ENCODE measurements around the gene EVX2.

Gene EVX2

GRCh38 chr2:176083796-176084261 lies at the start of gene EVX2:
Gene EVX2, minus strand, starts transcription at chr2:176083962. Its CDS starts 186 bp downstream, at chr2:176083776.
- no peak for DNase-seq

- DNase-seq = no peak
Measured at GRCh38 chr2:176133389-176133788, 49.6 kb upstream of the EVX2 start.

GRCh38 chr2:176132205-176133171 lies 48.7 kb upstream of the EVX2 start:
- DNase-seq = no peak

- DNase-seq = no peak
Measured at GRCh38 chr2:176131848-176132158, 48.0 kb upstream of the EVX2 start.

GRCh38 chr2:176130957-176131847 lies 47.4 kb upstream of the EVX2 start:
- no peak for DNase-seq

GRCh38 chr2:176130147-176130956 lies 46.6 kb upstream of the EVX2 start:
- DNase-seq = no peak

GRCh38 chr2:176129813-176130146 lies 46.0 kb upstream of the EVX2 start:
- no peak for DNase-seq

GRCh38 chr2:176128982-176129796 lies 45.4 kb upstream of the EVX2 start, which contains the start of gene HOXD8:
Gene HOXD8, plus strand, starts transcription at chr2:176129705. Its CDS starts 662 bp downstream, at chr2:176130367.
- DNase-seq = no peak

GRCh38 chr2:176128172-176128981 lies 44.6 kb upstream of the EVX2 start:
- no peak for DNase-seq

GRCh38 chr2:176127774-176128072 lies 44.0 kb upstream of the EVX2 start:
- DNase-seq = no peak

GRCh38 chr2:176126929-176127773 lies 43.4 kb upstream of the EVX2 start:
- peak in 39 of 51 donors; percentile 1 to 71 (median 20) for DNase-seq

GRCh38 chr2:176125772-176126054 lies 42.0 kb upstream of the EVX2 start:
- DNase-seq = no peak

GRCh38 chr2:176124947-176125771 lies 41.4 kb upstream of the EVX2 start:
- no peak for DNase-seq

GRCh38 chr2:176124110-176124946 lies 40.6 kb upstream of the EVX2 start:
- DNase-seq = no peak

- no peak for DNase-seq
Measured at GRCh38 chr2:176123411-176124109, 39.8 kb upstream of the EVX2 start.

GRCh38 chr2:176122683-176123410 lies 39.1 kb upstream of the EVX2 start, which contains the start of gene HOXD9:
Gene HOXD9, plus strand, starts transcription at chr2:176122719. Its CDS starts 50 bp downstream, at chr2:176122769.
- peak in 1 of 51 donors; percentile 2 for DNase-seq
